H1 (cell line): ENCODE data around the gene AIG1. TPM values are rescaled to one million over a fixed set of nuclear protein-coding genes. Genes with fewer than 3 reads are reported as not detected.

Source experiments
- CTCF ChIA-PET: fragments of 300-600 bp; sonication (Branson Sonifier 250); formaldehyde crosslinking; loops from one replicate; lab custom pipeline; 2021; ENCODE audit not compliant: partially characterized antibody; lab: Charles Lee
- POLR2A ChIA-PET: fragments of 300-600 bp; sonication (Branson Sonifier 250); formaldehyde crosslinking; loops from one replicate; lab custom pipeline; 2021; ENCODE audit warnings: inconsistent platforms; ENCODE audit not compliant: partially characterized antibody; lab: Charles Lee
- DNase-seq, 2 experiments: peaks; one replicate each; pipeline versions ENCODE4 v3.0.0 to v3.0.0-alpha.2; 2010 to 2022; ENCODE audit warnings: low spot score in 2 of 2, low read depth in 1 of 2, mixed read lengths in 1 of 2
- FAIRE-seq: peaks from 2 replicates; lab custom pipeline; 2011; peaks lifted over from hg19 to GRCh38; lab: Jason Lieb, UNC
- H2AFZ ChIP-seq: 2 replicates; pipeline ENCODE4 v1.8.1; 2012; ENCODE audit warnings: low read length, inconsistent platforms
- H2AK5ac ChIP-seq: 2 replicates; pipeline ENCODE4 v1.6.1; 2013; ENCODE audit warnings: low read depth, low read length
- H2BK120ac ChIP-seq: replicated peaks from 2 replicates; pipeline ENCODE3; 2013; ENCODE audit warnings: low read depth, low read length, inconsistent platforms
- H2BK12ac ChIP-seq: 2 replicates; pipeline ENCODE4 v1.6.1; 2013; ENCODE audit warnings: low read depth, low read length
- H2BK15ac ChIP-seq: 2 replicates; pipeline ENCODE4 v1.6.1; 2013; ENCODE audit warnings: low read length
- H2BK20ac ChIP-seq: 2 replicates; pipeline ENCODE4 v1.6.1; 2013; ENCODE audit warnings: low read length
- H2BK5ac ChIP-seq: 2 replicates; pipeline ENCODE4 v1.6.1; 2013; ENCODE audit warnings: low read depth, low read length
- H3K14ac ChIP-seq: 2 replicates; pipeline ENCODE4 v1.6.1; 2013; ENCODE audit warnings: inconsistent platforms; ENCODE audit not compliant: insufficient read length
- H3K18ac ChIP-seq: 2 replicates; pipeline ENCODE4 v1.6.1; 2013; ENCODE audit warnings: low read length; ENCODE audit errors: extremely low read depth
- H3K23ac ChIP-seq: 2 replicates; pipeline ENCODE4 v1.6.1; 2013; ENCODE audit warnings: inconsistent platforms; ENCODE audit not compliant: insufficient read length
- H3K23me2 ChIP-seq: 2 replicates; pipeline ENCODE4 v1.6.1; 2013; ENCODE audit warnings: low read depth, low read length
- H3K27ac ChIP-seq: 2 replicates; pipeline ENCODE4 v1.6.1; 2011; ENCODE audit warnings: low read depth, low read length, inconsistent platforms
- H3K27me3 ChIP-seq, 4 experiments: replicated peaks in 1 of 4; 1 replicate in 1 of 4; 2 replicates in 3 of 4; pipeline versions ENCODE4 v1.6.1 to v1.8.1; 2011 to 2013; ENCODE audit warnings: low read length in 3 of 4, mild to moderate bottlenecking in 3 of 4, inconsistent platforms in 2 of 4, mixed read lengths in 2 of 4, moderate library complexity in 1 of 4; ENCODE audit not compliant: control insufficient read depth in 3 of 4, insufficient read depth in 3 of 4; ENCODE audit errors: extremely low read depth in 1 of 4
- H3K36me3 ChIP-seq, 4 experiments: 2 replicates each; pipeline versions ENCODE4 v1.6.1 to v1.8.1; 2011 to 2013; ENCODE audit warnings: mild to moderate bottlenecking in 4 of 4, low read length in 3 of 4, moderate library complexity in 2 of 4, control low read depth in 1 of 4, inconsistent platforms in 1 of 4; ENCODE audit not compliant: insufficient read depth in 4 of 4, control insufficient read depth in 2 of 4
- H3K4ac ChIP-seq: replicated peaks from 2 replicates; pipeline ENCODE3; 2013; ENCODE audit warnings: low read length, low read depth, mixed read lengths, inconsistent platforms; ENCODE audit not compliant: insufficient read length
- H3K4me1 ChIP-seq, 4 experiments: replicated peaks in 1 of 4; 1 replicate in 1 of 4; 2 replicates in 3 of 4; pipeline versions ENCODE4 v1.6.1 to v1.8.1; 2011 to 2013; ENCODE audit warnings: low read length in 3 of 4, inconsistent platforms in 2 of 4, mixed read lengths in 1 of 4; ENCODE audit not compliant: insufficient read depth in 4 of 4, control insufficient read depth in 3 of 4
- H3K4me2 ChIP-seq, 2 experiments: 2 replicates each; pipeline versions ENCODE4 v1.6.1 to v1.8.1; 2011 to 2013; ENCODE audit warnings: low read depth in 2 of 2, low read length in 2 of 2, control low read depth in 1 of 2, inconsistent platforms in 1 of 2, mild to moderate bottlenecking in 1 of 2; ENCODE audit not compliant: insufficient read depth in 1 of 2
- H3K4me3 ChIP-seq, 4 experiments: fragments of 200-600, 300-600 bp in 1 of 4; sonication (generic), shearing (Covaris generic), sonication (Bioruptor Twin) in 1 of 4; 2 replicates each; pipeline versions ENCODE4 v1.5.1 to v1.8.1; 2011 to 2016; ENCODE audit warnings: low read length in 4 of 4, low read depth in 3 of 4, control low read depth in 2 of 4, inconsistent platforms in 2 of 4, mild to moderate bottlenecking in 2 of 4, mixed read lengths in 1 of 4, moderate library complexity in 1 of 4; ENCODE audit not compliant: insufficient read depth in 2 of 4; ENCODE audit errors: extremely low read depth in 1 of 4
- H3K56ac ChIP-seq: replicated peaks from 2 replicates; pipeline ENCODE3; 2013; ENCODE audit warnings: low read depth, mild to moderate bottlenecking, mixed read lengths, low read length, inconsistent platforms; ENCODE audit not compliant: insufficient read length
- H3K79me1 ChIP-seq: 2 replicates; pipeline ENCODE4 v1.6.1; 2013; ENCODE audit warnings: low read depth, low read length, control low read depth
- H3K79me2 ChIP-seq, 2 experiments: 2 replicates each; pipeline versions ENCODE4 v1.6.1 to v1.8.1; 2012 to 2013; ENCODE audit warnings: low read length in 2 of 2, mild to moderate bottlenecking in 2 of 2, inconsistent platforms in 1 of 2; ENCODE audit not compliant: insufficient read depth in 2 of 2, control insufficient read depth in 1 of 2
- H3K9ac ChIP-seq, 4 experiments: replicated peaks in 1 of 4; 1 replicate in 1 of 4; 2 replicates in 3 of 4; pipeline versions ENCODE4 v1.6.1 to v1.8.1; 2011 to 2013; ENCODE audit warnings: low read depth in 3 of 4, low read length in 3 of 4, control low read depth in 2 of 4, mild to moderate bottlenecking in 2 of 4, moderate library complexity in 2 of 4, inconsistent platforms in 1 of 4; ENCODE audit errors: extremely low read depth in 1 of 4
- H3K9me3 ChIP-seq, 2 experiments: 2 replicates each; pipeline versions ENCODE4 v1.6.1 to v1.8.1; 2012 to 2013; ENCODE audit warnings: mild to moderate bottlenecking in 2 of 2, moderate library complexity in 2 of 2, control low read depth in 1 of 2, inconsistent platforms in 1 of 2, low read depth in 1 of 2, low read length in 1 of 2, mixed read lengths in 1 of 2; ENCODE audit not compliant: insufficient read depth in 2 of 2
- H4K20me1 ChIP-seq, 2 experiments: replicated peaks in 1 of 2; 2 replicates each; pipeline versions ENCODE3 to v1.8.1; 2011 to 2013; ENCODE audit warnings: inconsistent platforms in 2 of 2, low read length in 2 of 2, mild to moderate bottlenecking in 1 of 2; ENCODE audit not compliant: insufficient read depth in 2 of 2, control insufficient read depth in 1 of 2
- H4K5ac ChIP-seq: 2 replicates; pipeline ENCODE4 v1.6.1; 2013; ENCODE audit warnings: low read length, low read depth, mixed read lengths, inconsistent platforms; ENCODE audit not compliant: insufficient read length
- H4K8ac ChIP-seq: 2 replicates; pipeline ENCODE4 v1.8.0; 2013; ENCODE audit warnings: mild to moderate bottlenecking, moderate library complexity, low read length, inconsistent platforms; ENCODE audit not compliant: insufficient read depth; ENCODE audit errors: extremely low read depth
- H4K91ac ChIP-seq: replicated peaks from 2 replicates; pipeline ENCODE3; 2013; ENCODE audit warnings: low read length, mixed read lengths, inconsistent platforms; ENCODE audit not compliant: insufficient read length
- CBX8 ChIP-seq: fragments of 300-800, 300-1000 bp; sonication (generic); IDR thresholded peaks from 2 replicates; pipeline ENCODE4 v1.7.1; 2016; ENCODE audit warnings: low read depth, low read length, borderline replicate concordance
- CTBP2 ChIP-seq: IDR thresholded peaks from 2 replicates; pipeline ENCODE4 v1.7.0; 2011; ENCODE audit warnings: borderline replicate concordance, mild to moderate bottlenecking, moderate library complexity, mixed read lengths, low read length; ENCODE audit not compliant: insufficient read depth, insufficient read length
- EZH2 ChIP-seq: fragments of 200-600 bp; sonication (generic); IDR thresholded peaks from 2 replicates; pipeline ENCODE4 v1.7.1; 2012; ENCODE audit warnings: low read depth, mild to moderate bottlenecking, moderate library complexity, low read length, inconsistent platforms; ENCODE audit not compliant: severe bottlenecking
- HDAC6 ChIP-seq: IDR thresholded peaks from one replicate; pipeline ENCODE4 v1.7.1; 2012; ENCODE audit warnings: low read depth, mild to moderate bottlenecking, inconsistent platforms, low read length, moderate library complexity
- NRF1 ChIP-seq: IDR thresholded peaks from 2 replicates; pipeline ENCODE4 v1.6.1; 2011; ENCODE audit warnings: mild to moderate bottlenecking, low read depth, low read length, improper control_type of control experiment
- RXRA ChIP-seq: IDR thresholded peaks from 2 replicates; pipeline ENCODE4 v1.6.1; 2011; ENCODE audit warnings: low read depth, mild to moderate bottlenecking, low read length, moderate library complexity; ENCODE audit not compliant: insufficient read depth
- TCF12 ChIP-seq: IDR thresholded peaks from 2 replicates; pipeline ENCODE4 v1.6.1; 2011; ENCODE audit warnings: low read depth, mild to moderate bottlenecking, low read length
- ZNF274 ChIP-seq: IDR thresholded peaks from 2 replicates; pipeline ENCODE4 v1.7.0; 2012; ENCODE audit warnings: low read length, borderline replicate concordance; ENCODE audit errors: extremely low read depth
- WGBS, 2 experiments: shearing (Covaris generic) in 1 of 2; methylation state at CpG; one replicate each; pipeline versions ENCODE4 v1.1.6 to v1.1.7; 2013 to 2015; ENCODE audit warnings: low lambda C conversion rate in 2 of 2, mixed read lengths in 2 of 2, inconsistent platforms in 1 of 2, low coverage in 1 of 2, missing lambda C conversion rate in 1 of 2; ENCODE audit not compliant: insufficient replicate concordance in 2 of 2, insufficient coverage in 1 of 2, insufficient read length in 1 of 2; ENCODE audit errors: extremely low coverage in 1 of 2, missing lambda C conversion rate in 1 of 2; 5-methylcytosine and 5-hydroxymethylcytosine counted together
- polyA plus RNA-seq, 7 experiments: library from polyadenylated mRNA; depleted of rRNA in 3 of 7; stranded (reverse) in 5 of 7; unstranded in 2 of 7; fragments of >200 nt in 5 of 7; fragments of 200-250 nt in 2 of 7; gene quantifications; 1 replicate in 5 of 7; 2 replicates in 1 of 7; 4 replicates in 1 of 7; pipeline versions ENCODE4 v1.2.1 to v1.2.3, GENCODE V29; 2011 to 2013; ENCODE audit warnings: missing spikeins in 2 of 7, mixed read lengths in 2 of 7
- total RNA-seq: library from RNA; stranded (reverse); fragmentation: NEBNext Ultra II Directional; extraction: Animal tissue kit (Norgen Biotek cat#: 25700); gene quantifications from 2 replicates; pipeline ENCODE4 v1.2.1, GENCODE V29; 2021

AIG1 gene
- total and polyA plus RNA-seq, 2 of the 8 experiments (the other 6 are each of a cell fraction or from before 2014, with no cell fraction given): 56.6 to 58.4 TPM

DNA sequence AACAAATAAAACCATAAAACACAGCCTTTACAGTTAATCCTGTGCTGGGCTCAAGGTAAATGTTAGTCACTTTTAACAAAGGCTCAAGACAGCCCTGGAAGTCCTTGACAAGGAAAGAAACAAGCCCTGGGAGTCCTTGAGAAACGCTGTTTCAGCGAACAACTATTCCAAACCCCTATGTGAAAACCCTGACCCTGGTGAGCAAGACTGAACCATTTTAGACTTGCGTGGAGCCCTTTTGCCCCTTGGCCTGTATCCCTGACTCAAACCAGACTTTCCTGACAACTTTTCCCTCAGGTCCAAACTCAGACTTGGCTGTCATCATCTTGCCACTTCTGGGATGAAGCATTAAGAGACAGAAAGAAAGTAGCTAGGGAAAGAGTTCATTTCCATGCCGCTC, 180.4 kb downstream of the AIG1 start:
- H2BK20ac ChIP-seq: no peak overlapping the region
- no peak overlapping the region for H3K23ac ChIP-seq
- TF ChIP-seq RXRA (no peak), TCF12 (no peak), NRF1 (no peak), EZH2 (no peak), CTBP2 (no peak), ZNF274 (no peak), HDAC6 (no peak), CBX8 (no peak)
- no peaks in the 10 kb centered on the region for H3K27me3 ChIP-seq
- no peaks in the 10 kb centered on the region for H4K20me1 ChIP-seq
- DNase-seq (no peak), FAIRE-seq (no peak)
- no peak overlapping the region for H2AFZ ChIP-seq
- H3K4ac ChIP-seq: no peak overlapping the region
- H2AK5ac ChIP-seq: no peak overlapping the region
- no peaks in the 10 kb centered on the region for H3K36me3 ChIP-seq
- H3K23me2 ChIP-seq: no peaks in the 10 kb centered on the region
- H3K56ac ChIP-seq: no peak overlapping the region
- CTCF ChIA-PET: interaction anchor here (1.0 to 1.7 kb wide), 5 partner anchors 10 to 97 kb away, joined by 3 to 4 read pairs (median 3); no protein-coding TSS in a partner anchor
- H3K18ac ChIP-seq: no peak overlapping the region
- no peak overlapping the region for H3K27ac ChIP-seq
- H4K91ac ChIP-seq: no peak overlapping the region
- no peak overlapping the region for H3K9ac ChIP-seq
- no peak overlapping the region for H3K14ac ChIP-seq
- no peak overlapping the region for H2BK5ac ChIP-seq
- no peak overlapping the region for H3K4me3 ChIP-seq
- POLR2A ChIA-PET: no interaction called here
- H3K79me1 ChIP-seq: no peaks in the 10 kb centered on the region
- no peaks in the 10 kb centered on the region for H3K79me2 ChIP-seq
- no peaks in the 10 kb centered on the region for H3K4me1 ChIP-seq
- no peak overlapping the region for H4K8ac ChIP-seq
- no peak overlapping the region for H2BK15ac ChIP-seq
- no peak overlapping the region for H2BK120ac ChIP-seq
- H2BK12ac ChIP-seq: no peak overlapping the region
- WGBS, 2 experiments: 90% methylated on average over 4 of the region's 4 CpGs; no CpG with 5 or more reads in 1 of the 2 experiments
- H4K5ac ChIP-seq: no peak overlapping the region
- H3K9me3 ChIP-seq: no peaks in the 10 kb centered on the region
- no peak overlapping the region for H3K4me2 ChIP-seq
